ENCODE results near the gene PEPD. TPM values are rescaled to one million over a fixed set of nuclear protein-coding genes. Genes with fewer than 3 reads are reported as not detected.

PEPD gene
- total RNA-seq, 1 donor from 2014 or later = 39.2 TPM

DNA sequence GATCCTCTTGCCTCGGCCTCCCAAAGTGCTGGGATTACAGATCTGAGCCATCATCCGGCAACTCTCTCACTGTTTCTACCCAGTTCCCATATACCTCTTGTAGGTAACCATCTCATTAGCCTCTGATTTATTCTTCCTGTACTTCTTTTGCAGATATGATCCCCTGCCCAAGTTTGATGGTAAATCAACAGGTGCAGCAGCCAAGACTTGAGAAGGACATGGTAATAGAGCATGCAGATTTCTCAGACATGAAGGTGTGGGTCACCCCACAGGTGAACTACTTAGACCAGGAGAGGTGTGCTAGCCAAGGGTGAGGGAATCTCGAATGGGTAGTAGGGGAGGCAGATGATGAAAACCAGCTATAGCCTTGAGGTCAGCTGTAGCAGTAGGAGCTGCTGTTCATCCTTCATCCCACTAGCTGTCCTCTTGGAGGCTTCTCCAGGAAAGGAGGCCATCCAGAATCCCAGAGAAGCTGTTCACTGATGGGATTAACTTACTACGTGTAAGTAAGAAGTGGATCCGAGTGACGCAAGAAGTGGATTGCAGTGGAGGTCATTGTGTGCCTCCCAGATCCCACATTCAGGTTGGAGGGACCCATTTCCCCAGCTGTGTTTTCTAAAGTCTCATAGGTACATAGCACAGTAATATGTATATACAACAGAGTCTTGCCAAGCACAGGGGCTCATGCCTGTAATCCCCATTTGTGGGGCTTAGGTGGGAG is 158.9 kb downstream of the PEPD start:
- Mint-ChIP-seq H3K36me3 (ENCODE audit: insufficient read depth) (no peaks in the 10 kb centered on the region), H3K4me3 (ENCODE audit: low read depth) (no peak overlapping the region), H3K27me3 (peaks cover 19% of the 10 kb centered on the region), H3K4me1 (ENCODE audit: low read depth) (peaks cover 6% of the 10 kb centered on the region), H3K27ac (no peak overlapping the region), H3K9me3 (ENCODE audit: low read depth) (no peaks in the 10 kb centered on the region)
- TF ChIP-seq, protein P1, sequence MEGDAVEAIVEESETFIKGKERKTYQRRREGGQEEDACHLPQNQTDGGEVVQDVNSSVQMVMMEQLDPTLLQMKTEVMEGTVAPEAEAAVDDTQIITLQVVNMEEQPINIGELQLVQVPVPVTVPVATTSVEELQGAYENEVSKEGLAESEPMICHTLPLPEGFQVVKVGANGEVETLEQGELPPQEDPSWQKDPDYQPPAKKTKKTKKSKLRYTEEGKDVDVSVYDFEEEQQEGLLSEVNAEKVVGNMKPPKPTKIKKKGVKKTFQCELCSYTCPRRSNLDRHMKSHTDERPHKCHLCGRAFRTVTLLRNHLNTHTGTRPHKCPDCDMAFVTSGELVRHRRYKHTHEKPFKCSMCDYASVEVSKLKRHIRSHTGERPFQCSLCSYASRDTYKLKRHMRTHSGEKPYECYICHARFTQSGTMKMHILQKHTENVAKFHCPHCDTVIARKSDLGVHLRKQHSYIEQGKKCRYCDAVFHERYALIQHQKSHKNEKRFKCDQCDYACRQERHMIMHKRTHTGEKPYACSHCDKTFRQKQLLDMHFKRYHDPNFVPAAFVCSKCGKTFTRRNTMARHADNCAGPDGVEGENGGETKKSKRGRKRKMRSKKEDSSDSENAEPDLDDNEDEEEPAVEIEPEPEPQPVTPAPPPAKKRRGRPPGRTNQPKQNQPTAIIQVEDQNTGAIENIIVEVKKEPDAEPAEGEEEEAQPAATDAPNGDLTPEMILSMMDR (IDR thresholded peaks at IDR 0.05; ENCODE audit: unreplicated experiment) = no peak
- DNase-seq (ENCODE audit: low spot score, unreplicated experiment) = no peak

DNA sequence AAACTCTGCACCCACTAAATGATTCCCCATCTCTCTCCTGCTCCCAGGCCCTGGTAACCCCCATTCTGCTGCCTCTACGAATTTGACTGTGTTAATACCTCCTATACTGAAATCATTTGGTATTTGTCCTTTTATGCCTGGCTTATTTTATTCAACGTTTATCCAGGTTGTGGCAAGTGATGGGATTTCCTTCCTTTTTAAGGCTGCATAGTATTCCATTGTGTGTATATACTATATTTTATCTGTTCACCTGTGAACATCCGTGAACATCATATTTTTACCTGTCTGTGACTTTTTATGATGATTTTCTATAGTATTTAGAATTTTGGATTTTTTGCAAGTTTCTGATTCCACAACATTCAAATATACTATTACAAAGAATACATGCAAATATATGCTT is 162.0 kb downstream of the PEPD start:
- no peak for DNase-seq (ENCODE audit: low spot score, unreplicated experiment)
- Mint-ChIP-seq H3K4me3 (ENCODE audit: low read depth) (no peak overlapping the region), H3K4me1 (ENCODE audit: low read depth) (no peaks in the 10 kb centered on the region), H3K27me3 (peaks cover 19% of the 10 kb centered on the region), H3K27ac (no peak overlapping the region), H3K36me3 (ENCODE audit: insufficient read depth) (peaks cover 1% of the 10 kb centered on the region), H3K9me3 (ENCODE audit: low read depth) (peaks cover 10% of the 10 kb centered on the region)
- TF ChIP-seq, protein P1 (IDR thresholded peaks at IDR 0.05; ENCODE audit: unreplicated experiment) = no peak

DNA sequence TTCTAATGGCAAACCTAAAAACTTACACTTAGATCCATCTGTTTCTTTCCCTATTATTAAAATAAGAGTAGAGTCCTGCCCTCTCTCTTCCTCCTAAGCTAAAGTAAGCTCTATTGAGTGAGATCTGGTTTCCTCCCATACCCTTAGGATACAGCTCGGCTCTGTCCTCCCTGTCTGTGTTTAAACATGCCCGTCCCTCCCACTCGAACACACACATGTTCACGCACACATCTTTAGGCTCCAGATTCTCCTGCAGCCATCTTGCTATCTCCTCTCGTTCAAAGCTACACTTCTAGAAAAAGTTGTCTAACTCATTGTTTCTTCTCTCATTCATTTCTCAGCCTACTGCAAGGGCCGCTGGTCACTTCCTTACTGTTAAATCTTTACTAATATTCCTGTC is 163.2 kb downstream of the PEPD start:
- Mint-ChIP-seq H3K9me3 (ENCODE audit: low read depth) (peaks cover 10% of the 10 kb centered on the region), H3K4me1 (ENCODE audit: low read depth) (no peaks in the 10 kb centered on the region), H3K4me3 (ENCODE audit: low read depth) (no peak overlapping the region), H3K27ac (no peak overlapping the region), H3K36me3 (ENCODE audit: insufficient read depth) (peaks cover 1% of the 10 kb centered on the region), H3K27me3 (peaks cover 10% of the 10 kb centered on the region)
- no peak for DNase-seq (ENCODE audit: low spot score, unreplicated experiment)
- TF ChIP-seq, protein P1 (IDR thresholded peaks at IDR 0.05; ENCODE audit: unreplicated experiment) = no peak

DNA sequence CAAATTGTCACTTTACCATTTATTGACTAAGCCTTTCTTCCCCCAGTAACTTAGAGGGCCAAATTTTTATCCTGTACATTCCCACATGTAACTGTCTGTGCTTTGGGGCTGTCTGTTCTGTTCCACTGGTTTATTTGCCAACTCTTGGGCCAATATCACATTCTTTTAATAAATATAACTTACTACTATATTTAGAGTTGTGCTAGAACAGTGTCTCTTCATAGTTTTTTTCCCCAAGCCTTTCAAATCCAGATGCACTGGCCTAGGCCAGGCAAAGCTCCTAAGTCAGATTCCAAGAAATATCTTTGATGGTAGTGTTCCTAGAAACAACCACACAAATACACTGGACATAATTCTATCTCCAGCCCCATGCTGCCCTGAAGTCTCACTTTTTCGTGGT is 164.0 kb downstream of the PEPD start:
- peaks cover 1% of the 10 kb centered on the region for H3K36me3 Mint-ChIP-seq (ENCODE audit: insufficient read depth)
- no peak overlapping the region for H3K27ac Mint-ChIP-seq
- peaks cover 9% of the 10 kb centered on the region for H3K27me3 Mint-ChIP-seq
- peaks cover 10% of the 10 kb centered on the region for H3K9me3 Mint-ChIP-seq (ENCODE audit: low read depth)
- DNase-seq (ENCODE audit: low spot score, unreplicated experiment) = no peak
- TF ChIP-seq, protein P1 (IDR thresholded peaks at IDR 0.05; ENCODE audit: unreplicated experiment) = no peak
- no peak overlapping the region for H3K4me3 Mint-ChIP-seq (ENCODE audit: low read depth)
- no peaks in the 10 kb centered on the region for H3K4me1 Mint-ChIP-seq (ENCODE audit: low read depth)

DNA sequence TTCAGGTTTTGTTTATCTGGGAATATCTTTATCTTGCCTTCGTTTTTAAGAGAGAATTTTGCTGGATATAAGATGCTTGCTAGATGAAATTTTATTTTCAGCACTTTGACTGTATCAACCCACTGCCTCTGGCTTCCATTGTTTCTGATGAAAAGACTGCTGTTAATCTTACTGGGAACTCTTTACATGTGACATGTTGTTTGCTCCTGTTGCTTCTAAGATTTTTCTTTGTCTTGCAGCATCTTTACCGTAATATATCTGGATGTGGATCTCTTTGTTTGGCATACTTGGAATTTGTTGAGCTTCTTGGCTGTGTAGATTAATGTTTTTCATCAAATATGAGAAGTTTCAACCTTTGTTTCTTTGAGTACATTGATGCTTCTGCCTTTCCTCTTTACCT is 166.1 kb downstream of the PEPD start:
- no peak for DNase-seq (ENCODE audit: low spot score, unreplicated experiment)
- Mint-ChIP-seq H3K4me3 (ENCODE audit: low read depth) (no peak overlapping the region), H3K9me3 (ENCODE audit: low read depth) (peaks cover 10% of the 10 kb centered on the region), H3K4me1 (ENCODE audit: low read depth) (no peaks in the 10 kb centered on the region), H3K36me3 (ENCODE audit: insufficient read depth) (peaks cover 1% of the 10 kb centered on the region), H3K27me3 (peaks cover 8% of the 10 kb centered on the region), H3K27ac (no peak overlapping the region)
- TF ChIP-seq, protein P1 (IDR thresholded peaks at IDR 0.05; ENCODE audit: unreplicated experiment) = no peak

Measured in progenitor cell of endocrine pancreas (in vitro differentiated cells).